ENCODE results near the gene ACSM2B.
"Not testable (repeated sequence)": the region's sequence is repeated elsewhere in the genome, so short reads cannot be mapped to it uniquely, and the experiment has no call there.

Gene ACSM2B

GRCh38 chr16:20586112-20586511 lies 9.9 kb upstream of the ACSM2B start:
- H3K9ac ChIP-seq (ENCODE audit: low read length); H3K9me3 ChIP-seq (ENCODE audit: insufficient read depth, low read length); H4K20me1 ChIP-seq (ENCODE audit: low read depth, low read length); H3K27ac ChIP-seq (ENCODE audit: low read depth, low read length); H3K9me2 ChIP-seq (replicated peaks; ENCODE audit: insufficient read depth, low read length); H3K79me2 ChIP-seq (ENCODE audit: insufficient read depth, low read length); H3K36me3 ChIP-seq (ENCODE audit: low read length); H3K4me3 ChIP-seq (ENCODE audit: insufficient read depth, low read length, poor library complexity, severe bottlenecking); H2AFZ ChIP-seq (ENCODE audit: low read depth, low read length, severe bottlenecking); H3K27me3 ChIP-seq (ENCODE audit: low read length); H3F3A ChIP-seq (ENCODE audit: insufficient read depth); H3K4me2 ChIP-seq (ENCODE audit: low read depth, low read length, poor library complexity, severe bottlenecking): not testable (repeated sequence)

DNA sequence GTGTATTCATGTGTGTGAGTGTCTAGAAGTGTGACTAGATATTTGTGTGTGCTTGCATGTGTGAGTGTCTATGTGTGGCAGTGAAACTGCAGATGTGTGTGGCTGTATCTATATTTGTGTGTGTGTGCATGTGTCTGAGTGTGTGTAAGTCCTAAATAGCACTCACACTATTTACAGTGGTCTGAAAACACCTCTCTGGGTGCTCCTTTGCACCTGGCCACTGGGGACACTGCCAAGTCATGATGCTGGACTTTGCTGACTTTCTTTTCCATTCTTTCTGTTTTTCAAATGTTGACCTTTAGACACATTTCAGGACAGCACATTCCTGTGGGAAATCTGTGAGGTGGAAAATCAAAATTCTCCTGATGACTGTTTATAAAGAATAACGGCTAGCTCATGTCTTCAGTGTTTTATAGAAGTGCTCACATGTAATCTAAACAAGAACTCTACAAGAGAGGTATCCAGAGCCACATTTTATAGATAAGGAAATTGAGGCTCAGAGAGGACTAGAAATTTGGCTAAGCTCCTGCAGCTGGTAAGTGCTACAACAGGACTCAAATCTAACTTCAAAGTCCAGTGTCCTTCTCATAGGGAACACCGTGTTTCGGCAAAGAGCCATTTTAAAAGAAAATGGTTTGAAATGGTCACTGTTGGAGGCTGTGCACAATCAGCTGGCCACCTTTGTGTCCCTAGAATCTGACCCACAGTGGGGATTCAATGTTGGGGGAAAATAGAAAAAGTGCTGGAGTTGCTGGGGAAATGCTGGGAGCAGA lies 4.5 kb upstream of the ACSM2B start:
- H3K79me2 ChIP-seq (ENCODE audit: insufficient read depth, low read length); H3K4me3 ChIP-seq (ENCODE audit: insufficient read depth, low read length, poor library complexity, severe bottlenecking); H2AFZ ChIP-seq (ENCODE audit: low read depth, low read length, severe bottlenecking); H3K36me3 ChIP-seq (ENCODE audit: low read length); H3K27me3 ChIP-seq (ENCODE audit: low read length); H3K9ac ChIP-seq (ENCODE audit: low read length); H3K9me2 ChIP-seq (replicated peaks; ENCODE audit: insufficient read depth, low read length); H3K9me3 ChIP-seq (ENCODE audit: insufficient read depth, low read length); H3K4me2 ChIP-seq (ENCODE audit: low read depth, low read length, poor library complexity, severe bottlenecking); H3F3A ChIP-seq (ENCODE audit: insufficient read depth); H3K27ac ChIP-seq (ENCODE audit: low read depth, low read length); H4K20me1 ChIP-seq (ENCODE audit: low read depth, low read length): not testable (repeated sequence)

DNA sequence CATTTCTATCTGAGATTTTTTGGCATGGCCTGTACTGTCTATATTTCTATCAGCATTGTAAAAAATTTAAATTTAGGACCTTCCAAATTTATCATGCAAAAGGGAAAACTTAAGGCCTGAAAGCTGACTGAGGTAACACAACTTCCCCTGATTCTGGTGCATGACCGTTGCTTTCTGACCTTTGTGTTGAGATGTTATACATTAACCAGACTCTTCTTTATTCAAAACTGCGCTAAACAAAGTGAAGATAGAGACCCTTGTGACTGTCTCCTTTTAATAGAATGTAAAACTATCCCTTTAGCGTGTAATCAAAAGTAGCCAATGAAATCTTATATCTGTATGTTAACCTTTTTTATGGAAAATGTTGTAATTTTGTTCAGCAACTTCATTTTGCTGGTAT lies 1.9 kb upstream of the ACSM2B start:
- H3K9me2 ChIP-seq (replicated peaks; ENCODE audit: insufficient read depth, low read length); H3K79me2 ChIP-seq (ENCODE audit: insufficient read depth, low read length); H4K20me1 ChIP-seq (ENCODE audit: low read depth, low read length); H3K4me3 ChIP-seq (ENCODE audit: insufficient read depth, low read length, poor library complexity, severe bottlenecking); H2AFZ ChIP-seq (ENCODE audit: low read depth, low read length, severe bottlenecking); H3K27ac ChIP-seq (ENCODE audit: low read depth, low read length); H3K4me2 ChIP-seq (ENCODE audit: low read depth, low read length, poor library complexity, severe bottlenecking); H3K36me3 ChIP-seq (ENCODE audit: low read length); H3K9ac ChIP-seq (ENCODE audit: low read length); H3K9me3 ChIP-seq (ENCODE audit: insufficient read depth, low read length); H3K27me3 ChIP-seq (ENCODE audit: low read length); H3F3A ChIP-seq (ENCODE audit: insufficient read depth): not testable (repeated sequence)

- H3K9ac ChIP-seq (ENCODE audit: low read length); H3K9me2 ChIP-seq (replicated peaks; ENCODE audit: insufficient read depth, low read length); H4K20me1 ChIP-seq (ENCODE audit: low read depth, low read length); H3K79me2 ChIP-seq (ENCODE audit: insufficient read depth, low read length); H3K36me3 ChIP-seq (ENCODE audit: low read length); H3K9me3 ChIP-seq (ENCODE audit: insufficient read depth, low read length); H3K27ac ChIP-seq (ENCODE audit: low read depth, low read length); H3K4me3 ChIP-seq (ENCODE audit: insufficient read depth, low read length, poor library complexity, severe bottlenecking); H3K27me3 ChIP-seq (ENCODE audit: low read length); H2AFZ ChIP-seq (ENCODE audit: low read depth, low read length, severe bottlenecking); H3K4me2 ChIP-seq (ENCODE audit: low read depth, low read length, poor library complexity, severe bottlenecking); H3F3A ChIP-seq (ENCODE audit: insufficient read depth): not testable (repeated sequence)
These were observed 7.0 kb downstream of the ACSM2B start for GRCh38 chr16:20569117-20569651.

- H3K9me3 ChIP-seq (ENCODE audit: insufficient read depth, low read length) = no peaks in the 10 kb centered on the region
- H3K27ac ChIP-seq (ENCODE audit: low read depth, low read length) = no peak overlapping the region
- no peaks in the 10 kb centered on the region for H3F3A ChIP-seq (ENCODE audit: insufficient read depth)
- no peaks in the 10 kb centered on the region for H3K27me3 ChIP-seq (ENCODE audit: low read length)
- no peak overlapping the region for H3K9ac ChIP-seq (ENCODE audit: low read length)
- H3K36me3 ChIP-seq (ENCODE audit: low read length) = no peaks in the 10 kb centered on the region
- TF ChIP-seq EZH2phosphoT487 (conservative IDR thresholded peaks at IDR 0.05; ENCODE audit: low read length) = no peak
- no peak for TF ChIP-seq CTCF (IDR thresholded peaks at IDR 0.05; ENCODE audit: insufficient read depth, low read length, poor library complexity, severe bottlenecking)
- H3K79me2 ChIP-seq (ENCODE audit: insufficient read depth, low read length) = no peaks in the 10 kb centered on the region
- H3K4me3 ChIP-seq (ENCODE audit: insufficient read depth, low read length, poor library complexity, severe bottlenecking) = no peak overlapping the region
- H3K4me2 ChIP-seq (ENCODE audit: low read depth, low read length, poor library complexity, severe bottlenecking) = no peak overlapping the region
- no peaks in the 10 kb centered on the region for H4K20me1 ChIP-seq (ENCODE audit: low read depth, low read length)
- H2AFZ ChIP-seq (ENCODE audit: low read depth, low read length, severe bottlenecking) = no peak overlapping the region
- H3K9me2 ChIP-seq (replicated peaks; ENCODE audit: insufficient read depth, low read length) = no peaks in the 10 kb centered on the region
These were observed 7.8 kb downstream of the ACSM2B start for GRCh38 chr16:20568404-20568803.

All from SU-DHL-6 (cell line).